CD4-positive, alpha-beta T cell treated with Interleukin-15 for 1 hour (primary cell): Measurements from ENCODE around the gene POLRMT.
"Not testable (repeated sequence)": the region's sequence is repeated elsewhere in the genome, so short reads cannot be mapped to it uniquely, and the experiment has no call there.

ENCODE experiments used
- DNase-seq: peaks from one replicate; pipeline ENCODE4 v3.0.0-alpha.2; 2020

The POLRMT gene

GRCh38 chr19:609004-609346 lies 24.4 kb downstream of the POLRMT start:
- DNase-seq: peak; percentile 43

GRCh38 chr19:608155-609003 lies 25.0 kb downstream of the POLRMT start:
- no peak for DNase-seq

- no peak for DNase-seq
Measured at GRCh38 chr19:607301-608154, 25.8 kb downstream of the POLRMT start.

- DNase-seq: not testable (repeated sequence)
Measured at GRCh38 chr19:605061-605971, 28.0 kb downstream of the POLRMT start.

- DNase-seq: peak; percentile 39
Measured at GRCh38 chr19:604355-604754, 29.0 kb downstream of the POLRMT start.

- DNase-seq: not testable (repeated sequence)
Measured at GRCh38 chr19:603779-604178, 29.6 kb downstream of the POLRMT start.

GRCh38 chr19:603302-603639 lies 30.1 kb downstream of the POLRMT start:
- not testable (repeated sequence) for DNase-seq

GRCh38 chr19:602391-603301 lies 30.7 kb downstream of the POLRMT start:
- no peak for DNase-seq

GRCh38 chr19:601790-602189 lies 31.5 kb downstream of the POLRMT start:
- no peak for DNase-seq

GRCh38 chr19:601310-601709 lies 32.0 kb downstream of the POLRMT start:
- DNase-seq: no peak

GRCh38 chr19:597406-598315 lies 35.7 kb downstream of the POLRMT start:
- no peak for DNase-seq

- DNase-seq: no peak
Measured at GRCh38 chr19:596263-596655, 37.1 kb downstream of the POLRMT start.

- no peak for DNase-seq
Measured at GRCh38 chr19:595326-596262, 37.7 kb downstream of the POLRMT start.

GRCh38 chr19:594265-594870 lies 39.0 kb downstream of the POLRMT start:
- no peak for DNase-seq

- DNase-seq: no peak
Measured at GRCh38 chr19:593505-593904, 39.8 kb downstream of the POLRMT start.

- DNase-seq: no peak
Measured at GRCh38 chr19:593055-593454, 40.3 kb downstream of the POLRMT start.

GRCh38 chr19:592101-592500 lies 41.2 kb downstream of the POLRMT start:
- DNase-seq: no peak

GRCh38 chr19:591099-591958 lies 42.0 kb downstream of the POLRMT start:
- no peak for DNase-seq
